ENCODE results near the gene AIFM3.

DNA sequence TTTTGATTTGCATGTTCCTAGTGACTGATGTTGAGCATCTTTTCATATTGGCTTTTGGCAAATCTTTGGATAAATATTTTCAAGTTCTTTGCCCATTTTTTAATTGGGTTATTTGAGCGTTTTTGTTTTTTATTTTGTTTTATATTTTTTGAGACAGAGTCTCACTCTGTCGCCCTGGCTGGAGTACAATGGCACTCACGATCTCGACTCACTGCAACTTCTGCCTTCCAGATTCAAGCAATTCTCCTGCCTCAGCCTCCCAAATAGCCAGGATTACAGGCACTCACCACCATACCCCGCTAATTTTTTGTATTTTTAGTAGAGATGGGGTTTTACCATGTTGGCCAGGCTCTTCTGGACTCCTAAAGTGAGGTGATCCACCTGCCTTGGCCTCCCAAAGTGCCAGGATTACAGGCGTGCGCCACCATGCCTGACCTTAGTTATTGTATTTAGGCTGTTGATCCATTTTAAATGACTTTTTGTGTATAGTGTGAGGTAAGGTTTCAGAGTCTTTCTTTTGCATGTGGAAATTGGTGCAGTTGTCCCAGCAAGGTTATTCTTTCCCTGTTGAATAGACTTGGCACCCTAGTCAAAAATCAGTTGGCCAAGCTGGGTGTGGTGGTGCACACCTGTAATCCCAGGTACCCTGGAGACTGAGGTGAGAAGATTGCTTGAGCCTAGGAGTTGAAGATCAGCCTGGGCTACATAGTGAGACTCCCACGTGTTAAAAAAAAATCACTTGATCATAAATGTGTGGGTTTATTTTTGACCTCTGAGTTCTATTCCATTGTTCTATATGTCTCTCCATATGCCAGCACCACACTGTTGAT lies 23.7 kb upstream of the AIFM3 start:
- no peak for TF ChIP-seq EZH2phosphoT487 (IDR thresholded peaks at IDR 0.05; ENCODE audit: insufficient read depth, low read depth)
- no peak for TF ChIP-seq EZH2 (IDR thresholded peaks at IDR 0.05; ENCODE audit: insufficient read depth, poor library complexity, severe bottlenecking)

All from GM23248 (cell line).